NCI-H187 treated with DMSO at 0.1 percent for 48 hours (cell line): Measurements from ENCODE around the gene ALG13.
"Not testable (repeated sequence)": the region's sequence is repeated elsewhere in the genome, so short reads cannot be mapped to it uniquely, and the experiment has no call there.

Experiments
- DNase-seq: peaks from one replicate; lab custom pipeline; 2025; lab: John Stamatoyannopoulos, UW

The ALG13 gene

DNA sequence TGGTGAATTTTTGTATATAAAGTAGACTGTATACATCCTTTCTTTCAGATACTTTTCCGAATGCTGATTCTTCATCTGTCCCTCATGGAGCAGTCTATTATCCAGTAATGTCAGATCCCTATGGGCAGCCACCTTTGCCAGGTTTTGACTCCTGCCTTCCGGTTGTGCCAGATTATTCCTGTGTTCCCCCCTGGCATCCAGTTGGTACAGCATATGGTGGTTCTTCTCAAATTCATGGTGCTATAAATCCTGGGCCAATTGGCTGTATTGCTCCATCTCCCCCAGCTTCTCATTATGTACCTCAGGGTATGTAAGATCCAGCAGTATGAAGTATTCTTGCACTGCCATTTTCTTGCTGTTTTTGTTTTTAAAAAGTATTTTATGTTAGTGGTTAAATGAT lies 78.7 kb downstream of the ALG13 start:
- DNase-seq: no peak

- DNase-seq: no peak
These were observed 80.7 kb downstream of the ALG13 start for GRCh38 chrX:111761578-111762135.

- no peak for DNase-seq
These were observed 97.6 kb downstream of the ALG13 start for GRCh38 chrX:111778591-111778990.

- DNase-seq: no peak
These were observed 98.6 kb downstream of the ALG13 start for GRCh38 chrX:111779582-111779981.

- no peak for DNase-seq
These were observed 103.7 kb downstream of the ALG13 start for GRCh38 chrX:111784667-111785066.

- not testable (repeated sequence) for DNase-seq
These were observed 109.1 kb downstream of the ALG13 start for GRCh38 chrX:111790054-111790453.
